GM12874 (cell line): ENCODE data around the gene CDCA7.

Experiments used
- CTCF ChIP-seq: IDR thresholded peaks from 2 replicates; pipeline ENCODE4 v1.5.1; 2011; ENCODE audit warnings: low read depth, mild to moderate bottlenecking, control low read depth, low read length, moderate library complexity; ENCODE audit not compliant: insufficient read depth

The CDCA7 gene

GRCh38 chr2:173353556-173353955 lies 1.1 kb upstream of the CDCA7 start:
- TF ChIP-seq CTCF = no peak

GRCh38 chr2:173354073-173354581 lies 545 bp upstream of the CDCA7 start:
- no peak for TF ChIP-seq CTCF

- TF ChIP-seq CTCF = no peak
Observed at GRCh38 chr2:173355132-173355865, 627 bp downstream of the CDCA7 start.

GRCh38 chr2:173355866-173356508 lies 1.3 kb downstream of the CDCA7 start:
- TF ChIP-seq CTCF = no peak

GRCh38 chr2:173357346-173357745 lies 2.7 kb downstream of the CDCA7 start:
- no peak for TF ChIP-seq CTCF

GRCh38 chr2:173358616-173359015 lies 3.9 kb downstream of the CDCA7 start:
- no peak for TF ChIP-seq CTCF

GRCh38 chr2:173359231-173359630 lies 4.6 kb downstream of the CDCA7 start:
- TF ChIP-seq CTCF = no peak
